Renal pelvis (tissue), 4 donors: Measurements from ENCODE around the gene FGF14. TPM values are rescaled to one million over a fixed set of nuclear protein-coding genes. Genes with fewer than 3 reads are reported as not detected.
"Not testable (repeated sequence)": the region's sequence is repeated elsewhere in the genome, so short reads cannot be mapped to it uniquely, and the experiment has no call there.

Experiments
- DNase-seq: peaks from one replicate; pipeline ENCODE4 v3.0.0-alpha.2; 2013
- polyA plus RNA-seq, 3 donors: library from polyadenylated mRNA; unstranded; fragments of 120-200 nt; gene quantifications; one replicate each; pipeline ENCODE4 v1.2.1, GENCODE V29; 2013; ENCODE audit not compliant: insufficient read length in 3 of 3

The FGF14 gene
- polyA plus RNA-seq, 3 donors: 0.55 to 0.94 (median 0.76) TPM

- no peak for DNase-seq
Observed at GRCh38 chr13:101866889-101867581, 534.8 kb downstream of the FGF14 start.

- no peak for DNase-seq
Observed at GRCh38 chr13:101858860-101859259, 543.0 kb downstream of the FGF14 start.

- no peak for DNase-seq
Observed at GRCh38 chr13:101846701-101847100, 555.1 kb downstream of the FGF14 start.

- no peak for DNase-seq
Observed at GRCh38 chr13:101846249-101846648, 555.6 kb downstream of the FGF14 start.

GRCh38 chr13:101845245-101846020 is 556.4 kb downstream of the FGF14 start:
- no peak for DNase-seq

GRCh38 chr13:101841698-101842097 is 560.1 kb downstream of the FGF14 start:
- DNase-seq: no peak

- DNase-seq: no peak
Observed at GRCh38 chr13:101838323-101838722, 563.5 kb downstream of the FGF14 start.

- DNase-seq: not testable (repeated sequence)
Observed at GRCh38 chr13:101837778-101838177, 564.1 kb downstream of the FGF14 start.

GRCh38 chr13:101837288-101837687 is 564.6 kb downstream of the FGF14 start:
- DNase-seq: no peak

- DNase-seq: no peak
Observed at GRCh38 chr13:101835920-101836319, 565.9 kb downstream of the FGF14 start.

- no peak for DNase-seq
Observed at GRCh38 chr13:101833671-101834070, 568.2 kb downstream of the FGF14 start.

- no peak for DNase-seq
Observed at GRCh38 chr13:101830035-101830434, 571.8 kb downstream of the FGF14 start.

- DNase-seq: peak; percentile 8
Observed at GRCh38 chr13:101829484-101829883, 572.4 kb downstream of the FGF14 start.

GRCh38 chr13:101828119-101828518 is 573.7 kb downstream of the FGF14 start:
- DNase-seq: no peak

- no peak for DNase-seq
Observed at GRCh38 chr13:101817898-101818297, 584.0 kb downstream of the FGF14 start.

GRCh38 chr13:101811881-101812280 is 590.0 kb downstream of the FGF14 start:
- DNase-seq: no peak

GRCh38 chr13:101811284-101811839 is 590.5 kb downstream of the FGF14 start:
- no peak for DNase-seq

GRCh38 chr13:101799196-101799595 is 602.7 kb downstream of the FGF14 start:
- no peak for DNase-seq

GRCh38 chr13:101798437-101798836 is 603.4 kb downstream of the FGF14 start:
- no peak for DNase-seq

GRCh38 chr13:101795460-101795859 is 606.4 kb downstream of the FGF14 start:
- no peak for DNase-seq

GRCh38 chr13:101795025-101795424 is 606.8 kb downstream of the FGF14 start:
- DNase-seq: no peak

- no peak for DNase-seq
Observed at GRCh38 chr13:101792189-101792588, 609.7 kb downstream of the FGF14 start.

- peak; percentile 30 for DNase-seq
Observed at GRCh38 chr13:101785858-101786257, 616.0 kb downstream of the FGF14 start.
